GM12892 (cell line): ENCODE measurements around the gene NDUFV3.
"Not testable (repeated sequence)": the region's sequence is repeated elsewhere in the genome, so short reads cannot be mapped to it uniquely, and the experiment has no call there.

Experiments used
- DNase-seq: peaks from one replicate; pipeline ENCODE4 v3.0.0; 2011; ENCODE audit not compliant: insufficient read length
- FAIRE-seq: peaks from 2 replicates; lab custom pipeline; 2011; peaks lifted over from hg19 to GRCh38; lab: Jason Lieb, UNC
- POLR2A ChIP-seq: IDR thresholded peaks from 2 replicates; pipeline ENCODE4 v1.6.1; 2011; ENCODE audit warnings: low read depth, low read length, control low read depth
- POLR2AphosphoS5 ChIP-seq: IDR thresholded peaks from 2 replicates; pipeline ENCODE4 v1.6.1; 2011; ENCODE audit warnings: low read depth, low read length, control low read depth
- TAF1 ChIP-seq: IDR thresholded peaks from 2 replicates; pipeline ENCODE4 v1.6.1; 2011; ENCODE audit warnings: low read depth, mild to moderate bottlenecking, control low read depth, low read length, borderline replicate concordance

The NDUFV3 gene

GRCh38 chr21:42858957-42859890 is 33.9 kb upstream of the NDUFV3 start:
- TF ChIP-seq POLR2A (no peak), TAF1 (no peak), POLR2AphosphoS5 (no peak)
- no peak for FAIRE-seq

GRCh38 chr21:42859891-42860230 is 33.2 kb upstream of the NDUFV3 start:
- FAIRE-seq (no peak), DNase-seq (no peak)
- TF ChIP-seq POLR2AphosphoS5: no peak

More at GRCh38 chr21:42858957-42859890, 33.9 kb upstream of the NDUFV3 start:
- no peak for DNase-seq

- DNase-seq (no peak), FAIRE-seq (no peak)
- TF ChIP-seq TAF1 (no peak), POLR2AphosphoS5 (no peak), POLR2A (no peak)
Observed at GRCh38 chr21:42860345-42860744, 32.8 kb upstream of the NDUFV3 start.

- DNase-seq (no peak), FAIRE-seq (no peak)
- TF ChIP-seq POLR2AphosphoS5 (no peak), POLR2A (no peak)
Observed at GRCh38 chr21:42861311-42861847, 31.7 kb upstream of the NDUFV3 start.

- TF ChIP-seq POLR2AphosphoS5: no peak
- TF ChIP-seq POLR2A: no peak
- no peak for TF ChIP-seq TAF1
- DNase-seq: no peak
- FAIRE-seq: no peak
Observed at GRCh38 chr21:42861848-42862400, 31.2 kb upstream of the NDUFV3 start.

- FAIRE-seq (no peak), DNase-seq (no peak)
- TF ChIP-seq POLR2AphosphoS5: no peak
- TF ChIP-seq TAF1: no peak
- no peak for TF ChIP-seq POLR2A
Observed at GRCh38 chr21:42862774-42863503, 30.2 kb upstream of the NDUFV3 start.

- TF ChIP-seq POLR2A (no peak), TAF1 (no peak), POLR2AphosphoS5 (no peak)
- FAIRE-seq (no peak), DNase-seq (no peak)
Observed at GRCh38 chr21:42863504-42863870, 29.6 kb upstream of the NDUFV3 start.

GRCh38 chr21:42864286-42864685 is 28.8 kb upstream of the NDUFV3 start:
- no peak for FAIRE-seq
- no peak for TF ChIP-seq POLR2A
- TF ChIP-seq TAF1: no peak
- no peak for TF ChIP-seq POLR2AphosphoS5
- DNase-seq: no peak

- TF ChIP-seq POLR2AphosphoS5: no peak
- DNase-seq (no peak), FAIRE-seq (no peak)
Observed at GRCh38 chr21:42864815-42865775, 28.0 kb upstream of the NDUFV3 start.

GRCh38 chr21:42865776-42866160 is 27.3 kb upstream of the NDUFV3 start:
- TF ChIP-seq TAF1 (no peak), POLR2A (no peak), POLR2AphosphoS5 (no peak)
- no peak for FAIRE-seq
- DNase-seq: no peak

- no peak for DNase-seq
- FAIRE-seq: no peak
- TF ChIP-seq POLR2A (no peak), POLR2AphosphoS5 (no peak), TAF1 (no peak)
Observed at GRCh38 chr21:42868196-42868595, 24.9 kb upstream of the NDUFV3 start.

- DNase-seq (no peak), FAIRE-seq (no peak)
- TF ChIP-seq POLR2AphosphoS5 (no peak; the same call in 1 of the 2 replicates), POLR2A (no peak), TAF1 (no peak)
Observed at GRCh38 chr21:42873096-42873495, 20.0 kb upstream of the NDUFV3 start.

- not testable (repeated sequence) for FAIRE-seq, DNase-seq
Observed at GRCh38 chr21:42875811-42876210, 17.3 kb upstream of the NDUFV3 start.
